GM21786 (cell line): Measurements from ENCODE around the gene PLXNA2.

Source experiments
- ATAC-seq: cut with Tn5 transposase; IDR thresholded peaks from one replicate; pipeline ENCODE4 v1.9.1; 2021; ENCODE audit not compliant: unreplicated experiment

PLXNA2 gene

DNA sequence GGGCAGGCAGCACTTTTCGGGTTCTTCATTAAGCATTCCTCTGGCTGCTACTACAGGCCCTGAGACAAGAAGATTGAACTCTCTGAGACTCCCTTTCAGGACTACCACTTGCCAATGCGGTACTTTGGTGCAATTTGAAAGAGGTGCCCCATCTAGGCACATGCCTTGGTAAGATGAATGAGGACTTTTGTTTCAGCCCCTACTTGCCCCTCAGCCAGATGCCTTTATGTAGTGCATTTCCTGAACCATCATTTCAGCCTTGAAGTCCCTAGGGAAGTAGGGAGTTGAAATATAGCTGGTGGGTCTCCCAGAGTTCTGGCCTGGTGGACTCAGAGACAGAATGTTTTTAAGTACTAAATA lies 123.8 kb downstream of the PLXNA2 start:
- no peak for ATAC-seq

DNA sequence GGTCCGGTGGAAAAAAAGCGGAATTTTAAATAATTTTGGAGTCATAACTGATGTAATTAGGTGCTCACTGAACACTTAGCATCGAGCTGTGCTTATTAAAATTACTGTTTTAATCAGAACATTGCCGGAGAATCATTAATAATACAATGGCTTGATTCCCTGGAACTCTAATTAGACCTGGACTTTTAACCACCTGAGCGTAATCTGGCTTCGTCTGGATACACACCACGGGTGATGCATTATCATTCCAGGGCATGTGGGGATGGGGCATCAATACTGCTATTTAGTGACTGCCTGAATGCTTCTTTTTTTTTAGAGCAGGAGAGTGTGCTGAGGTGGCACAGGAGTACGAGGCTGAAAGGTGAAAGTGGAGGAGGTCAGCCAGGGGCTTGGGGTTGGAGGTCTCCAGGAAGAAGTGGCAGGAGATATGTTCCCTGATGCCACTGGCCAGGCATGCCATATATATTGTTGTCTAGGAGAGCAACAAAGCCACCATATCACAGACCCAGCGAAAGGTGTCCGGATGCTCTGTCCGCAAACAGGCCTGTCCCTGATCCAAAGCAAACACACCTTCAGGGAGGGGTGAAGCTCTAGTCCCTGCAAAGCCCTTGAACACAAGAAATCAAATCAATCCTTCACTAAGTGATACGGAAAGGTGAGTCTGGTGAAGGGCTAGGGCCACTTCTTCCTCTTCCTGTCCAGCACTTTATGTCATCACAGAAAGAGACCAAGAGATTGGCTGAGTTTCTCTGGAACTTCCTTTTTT lies 125.2 kb downstream of the PLXNA2 start:
- no peak for ATAC-seq

DNA sequence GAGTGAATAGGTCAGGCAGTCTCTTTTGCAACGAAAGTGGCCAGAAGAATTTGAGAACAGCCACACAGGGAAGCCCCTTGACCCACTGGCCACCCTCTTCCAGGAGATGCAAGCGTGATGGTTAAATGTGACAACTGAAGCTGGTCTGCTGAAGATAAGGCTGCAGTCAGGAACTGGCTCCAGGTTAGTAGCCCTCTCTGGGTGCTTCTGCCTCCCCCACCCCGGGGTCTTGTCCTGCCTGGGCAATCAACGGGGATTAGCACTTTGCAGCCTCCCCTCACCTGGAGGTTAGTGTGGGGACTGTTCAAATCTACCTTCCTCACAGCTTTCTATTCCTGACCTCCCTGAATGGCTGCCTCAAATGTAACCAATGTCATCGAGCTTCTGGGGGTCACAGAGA lies 125.9 kb downstream of the PLXNA2 start:
- ATAC-seq, result no peak

DNA sequence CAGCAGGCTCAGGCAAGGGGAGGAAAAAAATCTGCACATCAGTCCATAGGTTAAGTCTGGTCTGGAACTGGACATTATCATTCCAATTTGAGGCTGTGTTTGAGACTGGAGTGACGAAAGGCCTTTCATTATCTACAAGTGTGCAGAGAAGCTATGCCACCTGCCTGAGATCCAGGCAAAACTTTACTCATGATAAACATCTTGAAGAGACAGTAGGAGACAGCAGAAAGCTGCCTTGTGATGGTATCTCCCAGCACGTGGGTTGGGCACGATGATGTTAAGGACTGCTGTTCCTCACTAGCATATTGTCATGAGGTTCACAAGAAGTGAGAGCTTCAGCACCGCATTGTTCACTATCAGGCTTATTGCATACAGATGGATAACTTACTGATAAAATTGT lies 126.4 kb downstream of the PLXNA2 start:
- ATAC-seq, result no peak

DNA sequence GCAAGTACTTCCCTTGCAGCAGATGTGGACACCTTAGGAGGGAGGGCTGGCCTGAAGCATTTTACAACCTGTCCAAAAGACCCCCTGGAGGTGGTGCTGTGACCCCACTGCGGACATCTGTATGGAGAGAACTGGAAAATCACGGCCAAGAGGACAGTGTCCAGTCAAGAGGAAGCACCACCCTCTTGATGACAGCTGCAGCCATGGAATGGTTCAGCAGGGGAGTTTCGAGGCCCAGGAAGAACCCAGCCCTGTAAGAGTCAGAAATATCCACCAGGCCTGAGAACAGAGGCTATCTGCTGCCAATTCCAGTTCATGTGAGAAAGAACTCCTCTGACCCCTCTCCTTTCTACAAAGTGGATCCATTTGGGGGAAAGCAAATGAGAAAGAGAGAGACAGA lies 126.8 kb downstream of the PLXNA2 start:
- ATAC-seq, result no peak

DNA sequence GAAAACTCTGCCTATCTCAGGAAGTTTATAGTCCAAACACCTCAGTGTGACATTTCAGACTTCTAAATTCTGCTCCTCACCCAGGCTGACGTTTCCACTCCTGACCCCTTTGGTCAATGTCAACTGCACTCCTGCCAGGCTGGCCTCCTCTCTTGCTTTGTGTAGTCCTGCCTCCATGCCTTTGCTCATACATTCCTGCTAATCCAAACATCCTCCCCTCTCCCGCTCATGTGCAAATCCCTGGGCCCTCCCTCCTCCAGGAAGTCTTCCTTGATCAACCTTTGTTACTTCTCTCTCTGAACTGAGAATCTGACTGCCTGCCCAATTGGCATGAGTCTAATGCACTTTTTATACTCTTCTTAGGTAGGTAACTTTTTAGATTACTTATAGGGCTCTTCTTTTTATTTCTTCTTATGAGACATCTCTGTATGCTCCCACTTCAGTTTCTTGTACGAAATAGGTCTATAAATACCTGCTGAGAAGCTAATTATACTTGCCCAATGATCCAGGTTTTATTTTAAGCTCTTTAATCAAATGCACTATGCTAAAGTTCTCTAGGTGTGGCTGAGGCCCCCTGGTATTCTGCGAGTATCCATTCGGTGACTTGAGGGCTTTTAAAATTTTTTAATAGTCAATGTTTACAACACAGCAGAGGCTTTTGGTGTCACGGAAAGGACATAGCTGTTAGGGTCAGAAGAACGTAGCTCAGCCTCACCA lies 128.1 kb downstream of the PLXNA2 start:
- ATAC-seq, result no peak

DNA sequence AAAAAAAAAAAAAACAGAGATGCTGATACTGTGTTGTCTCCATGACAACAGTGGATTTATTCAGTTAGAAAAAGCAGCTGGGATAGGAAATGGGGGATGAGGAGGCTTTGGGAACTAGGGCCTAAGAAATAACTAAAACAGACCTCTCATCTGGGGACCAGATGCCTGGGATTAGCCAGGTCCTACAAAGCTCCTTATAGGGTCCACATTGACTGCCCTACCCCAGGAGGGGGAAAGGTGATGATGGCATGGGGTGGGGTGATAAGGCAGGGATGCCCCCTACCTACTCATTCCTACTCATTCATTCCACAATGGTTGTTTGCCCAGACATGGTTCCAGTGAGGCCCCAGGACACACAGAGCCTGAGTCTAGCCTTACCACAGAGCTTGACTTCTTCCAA lies 131.2 kb downstream of the PLXNA2 start:
- no peak for ATAC-seq

DNA sequence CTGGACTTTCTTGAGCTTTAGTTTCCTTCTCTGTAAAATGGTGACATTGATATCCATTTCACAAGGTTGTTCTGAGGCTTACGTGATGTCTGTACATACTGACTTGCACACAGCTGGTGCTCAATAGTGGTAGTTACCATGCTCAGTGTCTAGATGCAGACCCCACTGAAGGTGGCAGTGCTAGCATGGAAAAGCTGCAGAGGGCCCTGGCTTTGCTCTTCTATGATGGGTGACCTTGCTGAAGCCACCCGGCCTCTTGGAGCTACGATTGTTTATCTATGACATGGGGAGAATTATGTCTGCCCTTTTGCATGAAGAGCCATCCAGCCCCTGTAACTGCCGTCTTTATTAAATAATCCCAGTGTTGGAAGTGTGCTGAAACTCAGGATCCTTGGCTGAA lies 131.8 kb downstream of the PLXNA2 start:
- ATAC-seq, result no peak

DNA sequence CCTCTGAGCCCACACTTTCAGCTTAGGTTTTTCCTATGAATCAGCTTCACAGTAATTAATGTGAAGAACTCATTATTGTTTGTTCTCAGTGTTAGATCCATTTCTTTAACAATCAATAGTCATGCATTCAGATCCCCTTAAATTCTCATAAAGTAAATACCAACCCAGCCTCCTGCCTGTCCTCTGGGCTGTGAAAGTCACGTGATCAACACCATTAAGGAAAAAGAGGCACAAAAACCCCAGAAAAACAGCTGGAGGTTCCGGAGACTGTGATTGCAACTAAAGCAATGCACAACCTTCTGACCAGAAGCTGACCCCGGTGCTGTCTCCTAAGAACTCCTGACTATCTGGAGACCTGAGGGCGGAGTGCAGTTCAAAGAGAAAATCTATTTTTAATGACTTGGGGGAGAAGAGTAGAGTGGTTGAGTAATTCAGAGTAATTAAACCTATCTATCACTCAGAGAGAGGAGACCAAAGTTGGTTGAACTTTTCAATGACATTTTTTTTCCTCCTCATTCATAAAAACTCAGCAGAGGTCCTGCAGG lies 132.5 kb downstream of the PLXNA2 start:
- ATAC-seq, result no peak

DNA sequence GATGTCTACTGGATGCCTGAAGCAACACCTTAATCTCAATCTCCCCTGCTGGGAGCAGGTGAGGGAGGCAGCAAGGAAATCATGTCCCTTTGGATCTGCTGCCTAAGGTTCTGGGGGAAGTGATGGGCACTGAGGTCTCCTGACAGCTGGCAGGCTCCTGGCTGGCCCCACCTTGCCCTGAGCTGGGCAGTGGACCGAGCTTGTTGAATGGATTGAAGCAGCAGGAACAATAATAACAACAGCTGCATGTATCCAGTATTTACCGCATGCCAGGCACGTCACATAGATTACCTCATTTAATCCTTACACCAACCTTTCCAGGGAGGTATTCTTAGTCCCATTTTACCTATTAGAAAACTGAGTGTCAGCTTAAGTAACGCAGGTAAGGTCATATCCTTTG lies 133.9 kb downstream of the PLXNA2 start:
- no peak for ATAC-seq

DNA sequence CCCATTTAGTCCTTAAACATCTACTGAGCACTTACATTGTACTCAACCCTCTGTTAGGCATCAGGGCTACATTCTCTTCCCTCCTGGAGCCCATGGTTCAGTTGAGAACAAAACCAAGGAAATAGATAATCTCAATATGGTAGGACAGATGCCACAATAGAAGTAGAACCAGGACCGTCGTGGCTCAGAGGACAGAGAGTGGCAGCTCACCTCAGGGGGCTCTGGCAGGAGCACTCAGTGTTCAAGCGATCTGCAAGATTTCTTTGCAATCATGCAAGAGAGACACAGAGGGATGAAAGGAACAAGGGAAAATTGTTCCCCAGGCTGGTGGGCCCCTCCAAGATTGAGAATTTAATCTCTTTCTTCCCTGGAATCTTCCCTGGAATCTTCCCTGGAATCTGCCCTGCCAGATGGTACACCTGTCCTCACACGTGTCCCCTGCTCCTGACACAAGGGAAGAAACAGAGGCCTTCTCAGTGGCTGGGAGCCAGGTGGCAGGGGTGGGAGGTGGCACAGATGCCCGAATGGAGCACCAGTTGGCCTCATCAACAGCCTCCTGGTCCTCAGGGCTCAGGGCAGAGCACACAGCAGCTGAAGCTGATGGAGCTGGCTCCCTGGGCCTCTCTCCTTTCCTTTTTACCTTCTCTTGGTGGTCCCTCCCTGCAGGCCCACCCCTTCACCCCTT lies 135.4 kb downstream of the PLXNA2 start:
- ATAC-seq, result no peak

DNA sequence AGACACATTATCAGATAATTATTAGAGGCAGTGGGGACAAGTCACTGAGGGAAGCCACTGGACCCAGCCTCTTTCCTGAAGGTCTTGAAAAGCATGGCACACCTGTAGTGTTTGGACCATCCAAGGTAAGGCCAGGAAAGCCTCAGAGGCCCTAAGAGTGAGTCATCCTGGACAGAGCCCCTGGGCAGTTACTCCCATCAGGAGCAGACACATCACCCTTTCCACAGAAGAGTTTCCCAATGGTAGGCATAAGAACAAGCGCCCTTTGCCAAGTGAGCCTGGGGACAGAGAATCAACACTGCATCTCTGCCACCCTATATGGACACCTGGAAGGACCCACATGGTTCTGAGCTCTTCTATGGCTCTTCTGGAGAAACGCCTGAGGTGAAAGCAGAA lies 136.0 kb downstream of the PLXNA2 start:
- no peak for ATAC-seq

DNA sequence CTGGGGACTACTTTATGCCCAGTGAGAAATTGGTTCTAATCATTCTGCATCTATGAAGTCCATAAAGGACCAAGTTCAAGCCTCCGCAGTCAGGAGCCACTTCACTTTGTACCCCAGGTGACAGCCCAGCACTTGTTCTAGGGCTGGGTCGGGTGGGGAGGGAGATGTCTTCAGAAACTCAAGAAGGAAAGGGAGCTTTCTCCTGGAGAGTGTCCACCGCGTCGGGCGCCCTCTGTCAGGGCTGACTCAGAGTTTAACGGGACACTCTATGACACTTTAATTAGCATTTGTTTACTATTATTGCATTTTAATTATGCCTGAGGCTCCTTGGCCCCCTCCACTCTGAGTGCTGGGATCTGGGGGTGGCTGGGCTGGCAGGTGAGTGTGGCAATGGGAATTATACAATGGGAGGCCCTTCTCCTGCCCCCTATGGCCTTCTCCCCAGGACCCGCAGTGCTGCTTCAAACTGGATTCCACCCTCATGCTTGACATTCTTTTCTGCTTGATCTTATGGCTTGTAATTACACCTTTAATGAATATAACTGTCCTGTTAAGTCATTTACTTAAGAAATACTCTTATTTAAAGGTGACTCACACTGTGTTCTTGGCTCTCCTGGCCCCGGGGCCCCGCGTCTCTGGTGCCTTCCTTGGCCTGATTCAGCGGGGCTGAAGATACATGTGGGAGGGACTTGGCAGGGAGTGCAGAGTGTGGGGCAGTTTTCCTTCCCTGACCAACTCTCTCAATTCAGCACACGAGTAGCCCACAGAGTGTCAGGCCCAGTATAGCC lies 136.6 kb downstream of the PLXNA2 start:
- ATAC-seq, result no peak

DNA sequence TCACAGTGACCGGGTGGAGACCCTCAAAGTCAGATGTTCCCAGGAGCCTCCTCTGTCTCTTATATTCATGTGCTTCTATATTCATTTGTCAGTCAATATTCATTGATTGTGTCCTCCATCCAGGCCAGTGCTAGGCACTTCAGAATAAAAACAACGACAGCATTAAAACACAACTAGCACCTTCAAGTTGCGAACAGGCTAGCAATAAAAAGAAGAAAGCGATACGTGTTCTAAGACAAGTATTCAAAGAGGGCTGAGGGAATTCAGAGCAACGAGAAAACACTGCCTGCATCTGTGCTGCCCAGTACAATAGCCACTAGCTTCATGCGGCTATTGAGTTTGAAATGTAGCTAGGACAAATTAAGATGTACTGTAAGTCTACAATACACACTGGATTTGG lies 138.0 kb downstream of the PLXNA2 start:
- no peak for ATAC-seq

DNA sequence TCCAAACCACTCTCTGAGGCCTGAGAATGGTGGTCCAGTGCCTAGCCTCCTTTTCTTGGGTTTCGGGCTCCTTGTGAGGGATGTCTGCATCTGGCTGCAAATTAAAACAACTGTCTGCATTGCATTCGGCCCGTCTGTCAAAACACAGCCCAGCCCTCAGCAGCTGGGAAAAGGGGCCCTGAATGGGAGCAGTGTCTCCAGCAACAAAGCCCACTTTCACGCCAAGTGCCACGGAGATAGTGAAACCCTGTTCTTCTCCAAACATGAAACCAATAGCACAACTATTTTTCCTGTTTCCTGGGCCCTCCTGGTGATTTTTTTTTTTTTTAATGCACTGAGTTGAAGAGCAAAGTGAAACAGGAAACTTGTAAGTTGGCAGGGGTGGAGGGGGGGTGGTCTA lies 138.4 kb downstream of the PLXNA2 start:
- no peak for ATAC-seq

DNA sequence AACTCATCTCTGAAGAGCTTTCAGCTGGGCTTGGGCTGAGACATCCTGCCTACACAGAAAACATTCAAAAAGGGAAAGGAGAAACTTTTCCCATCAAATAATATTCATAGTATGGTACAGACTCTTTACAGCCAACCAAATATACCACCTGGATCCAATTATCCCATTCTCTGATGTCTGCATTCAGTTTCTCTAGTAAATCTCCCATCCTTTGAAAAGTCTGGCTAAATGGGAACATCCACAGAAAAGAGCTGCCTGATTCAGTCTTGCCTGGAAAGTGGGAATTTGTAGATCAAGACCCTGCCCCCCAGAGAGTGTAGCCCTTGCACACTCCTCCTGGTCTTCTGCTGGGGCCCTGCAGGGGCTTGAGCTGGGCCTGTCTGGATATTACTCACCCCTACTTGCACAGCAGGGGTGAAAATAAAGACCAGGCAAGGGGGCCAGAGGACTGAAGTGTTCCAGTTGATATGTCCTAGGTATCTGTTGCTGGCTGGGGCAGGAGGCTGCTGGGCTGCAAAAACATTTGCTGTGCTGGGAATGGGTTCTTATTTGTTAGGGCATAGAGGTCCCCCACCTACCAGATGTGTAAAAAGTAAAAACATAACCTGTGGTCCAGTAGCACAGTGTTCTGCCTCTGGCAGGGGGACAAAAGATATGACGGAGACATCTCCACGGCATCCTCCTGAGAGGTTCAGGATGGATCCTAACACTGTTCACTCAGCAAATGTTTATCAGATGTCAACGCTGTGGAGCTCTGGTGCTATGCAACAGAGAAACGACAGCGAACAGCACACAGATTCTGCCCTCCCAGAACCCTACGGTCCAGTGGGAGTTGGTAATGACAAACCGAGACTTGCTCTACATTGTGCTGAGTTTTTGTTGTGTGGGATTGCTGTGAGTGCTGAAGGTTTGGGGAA lies 140.3 kb downstream of the PLXNA2 start:
- no peak for ATAC-seq

DNA sequence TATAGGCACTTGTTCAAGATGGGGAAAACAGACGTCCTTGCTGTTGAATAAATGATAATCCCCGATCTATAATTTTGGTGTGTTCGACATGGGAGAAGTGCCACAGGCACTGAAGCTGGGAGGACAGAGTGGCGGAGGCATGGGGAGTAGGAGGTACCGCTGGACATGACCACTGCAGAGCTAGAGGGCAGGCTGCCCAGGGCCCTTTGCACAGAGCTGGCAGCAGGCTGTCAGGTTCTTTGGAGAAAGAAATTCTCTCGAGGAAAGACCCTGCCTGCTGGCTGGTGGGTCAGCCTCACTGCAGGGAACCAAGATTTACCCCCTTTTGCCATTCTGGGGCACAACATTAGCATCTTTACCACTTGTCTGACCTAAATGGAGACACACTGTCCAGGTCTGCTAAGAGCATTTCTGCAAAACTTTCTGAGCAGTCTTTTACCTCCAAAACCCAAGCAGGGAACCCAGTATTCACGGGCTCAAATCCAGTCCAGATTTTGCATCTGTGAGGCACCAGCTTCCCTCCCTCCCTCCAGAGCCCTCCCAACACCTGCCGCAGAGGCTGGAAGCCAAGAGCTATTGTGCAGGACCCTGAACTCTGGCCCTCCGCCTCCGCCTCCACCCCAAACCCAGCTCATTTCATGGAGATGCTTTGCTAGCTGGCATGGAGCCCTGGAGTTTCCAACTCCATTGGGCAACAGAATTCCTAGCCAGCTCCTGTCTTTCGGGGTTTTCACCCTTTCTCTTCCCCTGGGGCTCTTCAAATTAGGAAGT lies 142.3 kb downstream of the PLXNA2 start:
- no peak for ATAC-seq

DNA sequence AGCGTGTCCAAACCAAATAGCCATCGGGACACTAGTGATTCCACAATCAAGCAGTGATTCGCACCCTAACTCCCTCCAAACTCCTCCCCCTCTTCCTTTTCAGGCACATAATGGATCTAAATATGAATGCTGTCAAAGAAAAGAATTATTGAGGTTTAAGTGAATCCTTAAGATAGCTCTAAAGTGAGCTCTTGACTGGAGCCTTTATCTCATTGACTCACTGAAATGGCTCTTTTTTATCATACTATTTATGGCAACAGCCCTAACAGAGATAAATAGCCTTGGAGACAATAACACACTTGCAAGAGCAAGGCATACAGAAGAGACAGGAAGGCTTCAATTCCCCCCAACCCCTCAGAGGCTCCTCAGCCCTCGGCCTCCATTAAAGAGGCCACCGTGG lies 143.3 kb downstream of the PLXNA2 start:
- no peak for ATAC-seq

DNA sequence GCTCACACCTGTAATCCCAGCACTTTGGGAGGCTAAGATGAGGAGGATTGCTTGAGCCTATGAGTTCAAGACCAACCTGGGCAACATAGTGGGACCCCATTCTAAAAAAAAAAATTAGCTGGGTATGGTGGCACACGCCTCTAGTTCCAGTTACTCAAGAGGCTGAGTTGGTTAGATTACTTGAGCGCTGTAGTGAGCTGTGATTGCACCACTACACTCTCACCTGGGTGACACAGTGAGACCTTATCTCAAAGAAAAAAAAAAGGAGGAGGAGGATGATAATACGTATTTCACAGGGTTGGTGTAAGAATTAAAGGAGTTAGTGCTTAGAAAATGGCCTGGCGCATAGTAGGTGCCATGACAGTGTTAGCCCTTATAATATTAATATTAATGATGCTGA lies 144.1 kb downstream of the PLXNA2 start:
- no peak for ATAC-seq
